Measurements from ENCODE around the gene GALNT2. TPM values are rescaled to one million over a fixed set of nuclear protein-coding genes. Genes with fewer than 3 reads are reported as not detected.

The GALNT2 gene
- total and polyA plus RNA-seq, 2 donors (not counting 1 experiment from before 2014, with no cell fraction given), result 19.0 to 184 TPM

DNA sequence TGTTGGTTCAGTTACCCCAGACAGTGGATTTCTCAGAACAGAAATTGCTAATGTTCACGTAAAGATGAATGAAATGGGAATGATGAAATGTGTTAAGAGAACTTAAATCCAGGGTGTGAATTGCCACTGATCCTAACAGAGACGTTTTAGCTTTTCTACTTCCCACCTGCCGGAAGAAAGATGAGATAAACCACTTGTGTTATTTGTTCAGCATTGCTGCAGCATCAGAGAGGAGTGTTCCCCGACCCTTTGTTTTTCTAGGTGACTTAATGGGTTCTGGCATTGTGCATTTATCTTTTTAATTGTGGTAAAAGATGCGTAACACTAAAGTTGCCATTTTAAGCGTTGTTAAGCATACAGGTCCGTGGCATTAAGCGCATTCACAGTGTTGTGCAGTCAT, 122.3 kb downstream of the GALNT2 start:
- peaks cover 49% of the 10 kb centered on the region for H3K4me1 Mint-ChIP-seq
- no peaks in the 10 kb centered on the region for H3K9me3 Mint-ChIP-seq (ENCODE audit: insufficient read depth)
- CTCF ChIA-PET, result no interaction called here

DNA sequence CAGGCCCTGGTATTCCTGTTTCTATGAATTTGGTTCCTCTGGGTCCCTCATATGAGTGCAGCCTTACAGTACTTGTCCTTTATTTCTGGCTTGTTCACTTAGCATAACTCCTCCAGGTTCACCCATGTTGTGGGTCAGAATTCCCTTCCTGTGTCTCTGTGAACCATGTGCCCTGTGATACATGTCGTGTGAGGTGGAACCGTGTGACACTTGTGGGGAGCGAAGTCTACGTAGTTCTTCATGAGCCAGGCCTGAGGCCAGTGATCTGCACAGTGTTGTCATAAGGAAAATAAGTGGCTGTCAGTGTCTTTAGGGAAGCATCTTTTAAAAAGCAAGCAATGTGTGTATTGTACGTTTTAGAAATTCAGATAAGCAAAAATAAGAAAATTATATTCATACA, 122.8 kb downstream of the GALNT2 start:
- 94% methylated on average over 4 of the region's 5 CpGs for WGBS (ENCODE audit: insufficient coverage)
- Mint-ChIP-seq H3K27me3 (no peaks in the 10 kb centered on the region), H3K9me3 (ENCODE audit: insufficient read depth) (no peaks in the 10 kb centered on the region), H3K4me1 (peaks cover 48% of the 10 kb centered on the region), H3K4me3 (no peak overlapping the region), H3K27ac (no peak overlapping the region)
- peaks cover 0 to 10% of the 10 kb centered on the region in 2 experiments for H3K36me3 ChIP-seq (replicated peaks in 1 of 2; ENCODE audit: control extremely low read depth in 1 of 2, control insufficient read depth in 1 of 2, extremely low read depth in 1 of 2, insufficient read depth in 2 of 2, low read length in 1 of 2)
- CTCF ChIA-PET, result no interaction called here
- H2AFZ ChIP-seq (ENCODE audit: insufficient read depth, low read depth, low read length, poor library complexity, severe bottlenecking), result no peak overlapping the region
- peaks cover 30 to 31% of the 10 kb centered on the region in 2 donors for H3K4me1 ChIP-seq (ENCODE audit: control insufficient read depth in 2 of 2, insufficient read depth in 2 of 2, low read length in 2 of 2)
- H3K9me3 ChIP-seq (ENCODE audit: control extremely low read depth in 1 of 3, control insufficient read depth in 2 of 3, insufficient read depth in 1 of 3, low read length in 2 of 3), result no peaks in the 10 kb centered on the region
- no peak overlapping the region for H3K4me2 ChIP-seq (replicated peaks; ENCODE audit: low read depth, low read length, poor library complexity, severe bottlenecking)
- peaks cover 25% of the 10 kb centered on the region for H4K20me1 ChIP-seq (ENCODE audit: control insufficient read depth, insufficient read depth, low read length, poor library complexity, severe bottlenecking)
- POLR2A ChIA-PET, result no interaction called here
- intact Hi-C loops (cut with micrococcal nuclease), result no loop called here
- H3K27ac ChIP-seq (ENCODE audit: low read length in 2 of 2), result no peak overlapping the region
- peaks cover 29% of the 10 kb centered on the region for H3K79me2 ChIP-seq (ENCODE audit: control insufficient read depth, insufficient read depth, low read length)
- no peak for TF ChIP-seq EZH2 (IDR thresholded peaks at IDR 0.05; ENCODE audit: borderline replicate concordance, insufficient read depth, low read depth, low read length, poor library complexity, severe bottlenecking)
- TF ChIP-seq, protein P1, sequence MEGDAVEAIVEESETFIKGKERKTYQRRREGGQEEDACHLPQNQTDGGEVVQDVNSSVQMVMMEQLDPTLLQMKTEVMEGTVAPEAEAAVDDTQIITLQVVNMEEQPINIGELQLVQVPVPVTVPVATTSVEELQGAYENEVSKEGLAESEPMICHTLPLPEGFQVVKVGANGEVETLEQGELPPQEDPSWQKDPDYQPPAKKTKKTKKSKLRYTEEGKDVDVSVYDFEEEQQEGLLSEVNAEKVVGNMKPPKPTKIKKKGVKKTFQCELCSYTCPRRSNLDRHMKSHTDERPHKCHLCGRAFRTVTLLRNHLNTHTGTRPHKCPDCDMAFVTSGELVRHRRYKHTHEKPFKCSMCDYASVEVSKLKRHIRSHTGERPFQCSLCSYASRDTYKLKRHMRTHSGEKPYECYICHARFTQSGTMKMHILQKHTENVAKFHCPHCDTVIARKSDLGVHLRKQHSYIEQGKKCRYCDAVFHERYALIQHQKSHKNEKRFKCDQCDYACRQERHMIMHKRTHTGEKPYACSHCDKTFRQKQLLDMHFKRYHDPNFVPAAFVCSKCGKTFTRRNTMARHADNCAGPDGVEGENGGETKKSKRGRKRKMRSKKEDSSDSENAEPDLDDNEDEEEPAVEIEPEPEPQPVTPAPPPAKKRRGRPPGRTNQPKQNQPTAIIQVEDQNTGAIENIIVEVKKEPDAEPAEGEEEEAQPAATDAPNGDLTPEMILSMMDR (IDR thresholded peaks at IDR 0.05), result no peak
- H3K27me3 ChIP-seq (replicated peaks in 1 of 4; ENCODE audit: control extremely low read depth in 1 of 4, control insufficient read depth in 3 of 4, insufficient read depth in 4 of 4, low read length in 3 of 4), result no peaks in the 10 kb centered on the region
- ATAC-seq (ENCODE audit: low read depth) (no peak), DNase-seq (no peak)
- no peak overlapping the region for H3K4me3 ChIP-seq (ENCODE audit: control extremely low read depth in 1 of 5, extremely low read depth in 1 of 5, insufficient read depth in 1 of 5, low read depth in 2 of 5, low read length in 4 of 5)
- no peak overlapping the region for H3K9ac ChIP-seq (ENCODE audit: low read length)

More for the DNA sequence above, 122.3 kb downstream of the GALNT2 start:
- H3K27ac Mint-ChIP-seq, result no peak overlapping the region
- no peaks in the 10 kb centered on the region for H3K27me3 ChIP-seq (replicated peaks in 1 of 4; ENCODE audit: control extremely low read depth in 1 of 4, control insufficient read depth in 3 of 4, insufficient read depth in 4 of 4, low read length in 3 of 4)
- TF ChIP-seq, protein P1 (IDR thresholded peaks at IDR 0.05), result no peak
- TF ChIP-seq EZH2 (IDR thresholded peaks at IDR 0.05; ENCODE audit: borderline replicate concordance, insufficient read depth, low read depth, low read length, poor library complexity, severe bottlenecking), result no peak
- POLR2A ChIA-PET, result no interaction called here
- H3K4me2 ChIP-seq (replicated peaks; ENCODE audit: low read depth, low read length, poor library complexity, severe bottlenecking), result no peak overlapping the region
- intact Hi-C loops (cut with micrococcal nuclease), result no loop called here
- peaks cover 30 to 31% of the 10 kb centered on the region in 2 donors for H3K4me1 ChIP-seq (ENCODE audit: control insufficient read depth in 2 of 2, insufficient read depth in 2 of 2, low read length in 2 of 2)
- no peak for DNase-seq
- no peak overlapping the region for H3K9ac ChIP-seq (ENCODE audit: low read length)
- WGBS (ENCODE audit: insufficient coverage), result 88% methylated on average over 4 of the region's 8 CpGs
- no peaks in the 10 kb centered on the region for H3K27me3 Mint-ChIP-seq
- peaks cover 0 to 10% of the 10 kb centered on the region in 2 experiments for H3K36me3 ChIP-seq (replicated peaks in 1 of 2; ENCODE audit: control extremely low read depth in 1 of 2, control insufficient read depth in 1 of 2, extremely low read depth in 1 of 2, insufficient read depth in 2 of 2, low read length in 1 of 2)
- H3K79me2 ChIP-seq (ENCODE audit: control insufficient read depth, insufficient read depth, low read length), result peaks cover 24% of the 10 kb centered on the region
- peaks cover 20% of the 10 kb centered on the region for H4K20me1 ChIP-seq (ENCODE audit: control insufficient read depth, insufficient read depth, low read length, poor library complexity, severe bottlenecking)
- no peak overlapping the region for H3K4me3 ChIP-seq (ENCODE audit: control extremely low read depth in 1 of 5, extremely low read depth in 1 of 5, insufficient read depth in 1 of 5, low read depth in 2 of 5, low read length in 4 of 5)
- no peak overlapping the region for H3K27ac ChIP-seq (ENCODE audit: low read length in 2 of 2)
- peaks cover 0 to 3% (median under 1%) of the 10 kb centered on the region in 3 donors for H3K9me3 ChIP-seq (ENCODE audit: control extremely low read depth in 1 of 3, control insufficient read depth in 2 of 3, insufficient read depth in 1 of 3, low read length in 2 of 3)
- no peak overlapping the region for H2AFZ ChIP-seq (ENCODE audit: insufficient read depth, low read depth, low read length, poor library complexity, severe bottlenecking)
- no peak overlapping the region for H3K4me3 Mint-ChIP-seq
- no peak for ATAC-seq (ENCODE audit: low read depth)
